Karpas-422 (cell line): ENCODE results near the gene FGR. TPM values are rescaled to one million over a fixed set of nuclear protein-coding genes. Genes with fewer than 3 reads are reported as not detected.
A peak's percentile ranks its signal among the peaks of the same experiment; 100 is the strongest.
"Not testable (repeated sequence)": the region's sequence is repeated elsewhere in the genome, so short reads cannot be mapped to it uniquely, and the experiment has no call there.

ENCODE experiments used
- DNase-seq: peaks from one replicate; pipeline ENCODE4 v3.0.0-alpha.2; 2015
- H2AFZ ChIP-seq: fragments of 200-600 bp; sonication (generic); 2 replicates; pipeline ENCODE4 v1.6.1; 2014; ENCODE audit warnings: antibody characterized with exemption, low read length, mixed read lengths
- H3K27ac ChIP-seq: fragments of 200-600 bp; sonication (generic); 2 replicates; pipeline ENCODE4 v1.5.1; 2014; ENCODE audit warnings: mild to moderate bottlenecking, low read length, moderate library complexity
- H3K27me3 ChIP-seq: fragments of 200-600 bp; sonication (generic); 2 replicates; pipeline ENCODE4 v1.6.1; 2014; ENCODE audit warnings: low read length, mixed read lengths
- H3K36me3 ChIP-seq: fragments of 200-600 bp; sonication (generic); 2 replicates; pipeline ENCODE4 v1.6.1; 2014; ENCODE audit warnings: low read length, mixed read lengths; ENCODE audit not compliant: insufficient read depth
- H3K4me1 ChIP-seq: fragments of 200-600 bp; sonication (generic); 2 replicates; pipeline ENCODE4 v1.6.1; 2014; ENCODE audit warnings: mild to moderate bottlenecking, low read length, mixed read lengths
- H3K4me2 ChIP-seq: fragments of 200-600 bp; sonication (generic); 2 replicates; pipeline ENCODE4 v1.6.1; 2014; ENCODE audit warnings: low read length, low read depth, mild to moderate bottlenecking; ENCODE audit not compliant: poor library complexity, severe bottlenecking
- H3K4me3 ChIP-seq: fragments of 200-600 bp; sonication (generic); 2 replicates; pipeline ENCODE4 v1.5.1; 2014; ENCODE audit warnings: mild to moderate bottlenecking, antibody characterized with exemption, low read length, mixed read lengths
- H3K79me2 ChIP-seq: fragments of 200-600 bp; sonication (generic); 2 replicates; pipeline ENCODE4 v1.6.1; 2014; ENCODE audit warnings: mild to moderate bottlenecking, low read length, mixed read lengths
- H3K9ac ChIP-seq: fragments of 200-600 bp; sonication (generic); 2 replicates; pipeline ENCODE4 v1.6.0; 2014; ENCODE audit warnings: low read length
- H3K9me2 ChIP-seq: fragments of 200-600 bp; sonication (generic), shearing (Covaris generic); replicated peaks from 2 replicates; pipeline ENCODE4 v1.6.0; 2014; ENCODE audit warnings: mild to moderate bottlenecking, low read length, moderate library complexity; ENCODE audit not compliant: insufficient read depth
- H3K9me3 ChIP-seq: fragments of 300-700, 200-600 bp; sonication (generic); 2 replicates; pipeline ENCODE4 v1.6.1; 2014; ENCODE audit warnings: low read length, mixed read lengths
- H4K20me1 ChIP-seq: fragments of 200-600 bp; sonication (generic); 2 replicates; pipeline ENCODE4 v1.6.1; 2014; ENCODE audit warnings: mild to moderate bottlenecking, antibody characterized with exemption, low read length, low read depth; ENCODE audit not compliant: insufficient read depth
- total RNA-seq: library from RNA; depleted of rRNA; stranded (reverse); fragments of >200 nt; shearing (Covaris generic); gene quantifications from 2 replicates; pipeline ENCODE4 v1.2.3, GENCODE V29; 2014; ENCODE audit warnings: low replicate concordance; rRNA removed

FGR gene
- total RNA-seq, result 3.0 and 5.6 TPM in 2 replicates

DNA sequence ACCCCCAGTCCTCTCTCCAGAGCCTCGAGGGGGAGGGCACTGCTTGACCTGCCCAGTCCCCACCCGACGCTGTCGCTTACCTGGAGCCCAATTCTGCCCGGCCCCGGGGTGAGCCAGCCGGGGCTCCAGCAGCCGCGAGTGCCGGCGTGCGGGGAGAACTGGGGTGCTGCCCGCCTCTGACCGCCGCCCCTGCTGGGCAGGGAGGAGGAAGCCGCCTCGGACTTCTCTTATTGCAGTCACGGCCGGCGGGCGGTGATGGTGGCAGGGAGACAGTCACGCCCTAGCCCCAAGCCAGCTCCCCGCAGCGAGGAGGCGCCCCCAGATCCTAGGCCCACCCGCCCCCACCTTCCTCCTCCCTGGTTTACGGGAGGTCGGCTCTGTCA lies at the start of gene FGR:
Gene FGR (minus strand): TSS at position 201 of the 383 bp plus-strand sequence. CDS start 11,269 bp downstream, outside the sequence.
- no peaks in the 10 kb centered on the region for H3K9me2 ChIP-seq
- H3K4me2 ChIP-seq, result peak within 1 kb of the TSS; percentile 45
- H3K9ac ChIP-seq, result peak within 1 kb of the TSS; percentile 28; the same call in 1 of the 2 replicates
- H3K4me3 ChIP-seq, result peak within 1 kb of the TSS; percentile 28; the same call in 1 of the 2 replicates
- no peaks in the 10 kb centered on the region for H3K36me3 ChIP-seq
- no peak within 1 kb of the TSS for H3K27ac ChIP-seq
- no peaks in the 10 kb centered on the region for H4K20me1 ChIP-seq
- DNase-seq, result no peak
- H3K79me2 ChIP-seq, result no peaks in the 10 kb centered on the region
- no peaks in the 10 kb centered on the region for H3K9me3 ChIP-seq
- H2AFZ ChIP-seq, result no peak within 1 kb of the TSS
- peaks cover 46% of the 10 kb centered on the region for H3K4me1 ChIP-seq
- H3K27me3 ChIP-seq, result no peaks in the 10 kb centered on the region

DNA sequence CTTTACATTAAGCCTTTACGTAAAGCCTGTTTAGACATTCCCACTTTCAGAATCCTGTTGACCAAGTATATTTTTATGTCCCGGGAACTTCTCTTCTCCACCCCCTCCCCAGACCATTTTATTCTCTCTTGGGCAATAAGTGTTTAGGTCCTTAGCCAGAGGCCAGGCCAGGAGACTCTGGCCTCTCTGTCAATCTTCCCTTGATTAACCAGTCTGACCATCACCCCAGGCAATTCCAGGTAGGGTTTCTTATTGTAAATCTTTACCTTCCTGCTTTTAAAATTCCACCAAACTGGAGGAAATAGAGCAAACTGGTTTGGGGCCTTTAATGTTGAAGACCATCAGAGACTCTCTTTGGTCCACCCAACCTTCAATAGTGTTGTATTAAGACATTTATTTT lies 49.2 kb upstream of the FGR start:
- Histone ChIP-seq H3K9me3 (no peaks in the 10 kb centered on the region), H2AFZ (no peak overlapping the region), H3K27me3 (no peaks in the 10 kb centered on the region), H3K9me2 (no peaks in the 10 kb centered on the region), H3K36me3 (no peaks in the 10 kb centered on the region), H3K27ac (no peak overlapping the region), H4K20me1 (no peaks in the 10 kb centered on the region), H3K4me2 (no peak overlapping the region), H3K9ac (no peak overlapping the region), H3K4me1 (no peaks in the 10 kb centered on the region), H3K79me2 (no peaks in the 10 kb centered on the region), H3K4me3 (no peak overlapping the region)
- DNase-seq, result no peak

DNA sequence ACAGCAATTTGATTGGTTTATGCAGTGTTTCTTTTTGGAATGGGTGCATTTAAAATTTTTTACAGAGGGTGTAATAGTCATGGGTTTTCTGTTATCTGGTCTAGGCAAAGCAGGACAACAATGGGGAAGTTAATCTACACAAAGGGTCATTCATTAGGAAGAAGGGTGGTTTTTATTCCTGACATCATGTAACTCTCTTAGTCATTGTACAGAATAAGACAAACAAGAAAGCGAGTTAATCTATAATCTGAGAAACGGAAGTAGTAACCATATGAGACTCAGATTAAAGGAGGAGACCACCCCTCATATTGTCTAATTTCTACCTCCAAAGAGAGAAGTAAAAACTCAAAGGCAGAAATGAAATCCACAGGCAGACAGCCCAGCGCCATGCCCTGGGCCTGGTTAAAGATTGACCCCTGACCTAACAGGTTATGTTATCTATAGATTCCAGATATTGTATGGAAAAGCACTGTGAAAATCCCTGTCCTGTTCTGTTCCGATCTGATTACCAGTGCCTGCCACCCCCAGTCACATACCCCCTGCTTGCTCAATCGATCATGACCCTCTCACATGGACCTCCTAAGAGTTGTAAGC lies 47.5 kb upstream of the FGR start:
- no peak overlapping the region for H2AFZ ChIP-seq
- no peaks in the 10 kb centered on the region for H3K36me3 ChIP-seq
- no peak overlapping the region for H3K4me3 ChIP-seq
- H4K20me1 ChIP-seq, result no peaks in the 10 kb centered on the region
- no peaks in the 10 kb centered on the region for H3K9me2 ChIP-seq
- no peaks in the 10 kb centered on the region for H3K79me2 ChIP-seq
- no peak overlapping the region for H3K4me2 ChIP-seq
- H3K27me3 ChIP-seq, result no peaks in the 10 kb centered on the region
- no peak overlapping the region for H3K9ac ChIP-seq
- no peaks in the 10 kb centered on the region for H3K4me1 ChIP-seq
- no peaks in the 10 kb centered on the region for H3K9me3 ChIP-seq
- no peak for DNase-seq
- no peak overlapping the region for H3K27ac ChIP-seq

DNA sequence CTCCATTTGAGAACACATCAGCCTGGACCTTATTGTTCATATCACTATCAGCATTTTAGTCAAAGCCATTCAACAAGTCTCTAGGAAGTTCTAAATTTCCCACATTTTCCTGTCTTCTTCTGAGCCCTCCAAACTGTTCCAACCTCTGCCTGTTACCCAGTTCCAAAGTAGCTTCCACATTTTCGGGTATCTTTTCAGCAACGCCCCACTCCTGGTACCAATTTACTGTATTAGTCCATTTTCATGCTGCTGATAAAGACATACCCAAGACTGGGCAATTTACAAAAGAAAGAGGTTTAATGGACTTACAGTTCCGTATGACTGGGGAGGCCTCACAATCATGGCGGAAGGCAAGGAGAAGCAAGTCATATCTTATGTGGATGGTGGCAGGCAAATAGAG lies 46.6 kb upstream of the FGR start:
- H4K20me1 ChIP-seq, H3K9ac ChIP-seq, H3K4me2 ChIP-seq, H3K79me2 ChIP-seq, H3K9me3 ChIP-seq, H3K36me3 ChIP-seq, DNase-seq, H3K9me2 ChIP-seq, H3K4me3 ChIP-seq, H2AFZ ChIP-seq, H3K4me1 ChIP-seq, H3K27me3 ChIP-seq, H3K27ac ChIP-seq: not testable (repeated sequence)

DNA sequence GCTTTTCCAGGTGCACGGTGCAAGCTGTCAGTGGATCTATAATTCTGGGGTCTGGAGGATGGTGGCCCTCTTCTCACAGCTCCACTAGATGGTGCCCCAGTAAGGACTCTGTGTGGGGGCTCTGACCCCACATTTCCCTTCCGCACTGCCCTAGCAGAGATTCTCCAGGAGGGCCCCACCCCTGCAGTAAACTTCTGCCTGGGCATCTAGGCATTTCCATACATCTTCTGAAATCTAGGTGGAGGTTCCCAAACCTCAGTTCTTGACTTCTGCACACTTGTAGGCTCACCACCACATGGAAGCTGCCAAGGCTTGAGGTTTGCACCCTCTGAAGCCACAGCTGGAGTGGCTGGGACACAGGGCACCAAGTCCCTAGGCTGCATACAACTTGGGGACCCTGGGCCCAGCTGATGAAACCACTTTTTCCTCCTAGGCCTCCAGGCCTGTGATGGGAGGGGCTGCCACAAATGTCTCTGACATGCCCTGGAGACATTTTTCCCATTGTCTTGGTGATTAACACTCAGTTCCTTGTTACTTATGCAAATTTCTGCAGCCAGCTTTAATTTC lies 45.3 kb upstream of the FGR start:
- H3K4me2 ChIP-seq, H2AFZ ChIP-seq, H3K9me2 ChIP-seq, DNase-seq, H3K4me1 ChIP-seq, H3K79me2 ChIP-seq, H3K4me3 ChIP-seq, H3K36me3 ChIP-seq, H3K9ac ChIP-seq, H3K27ac ChIP-seq, H3K27me3 ChIP-seq, H4K20me1 ChIP-seq, H3K9me3 ChIP-seq: not testable (repeated sequence)

DNA sequence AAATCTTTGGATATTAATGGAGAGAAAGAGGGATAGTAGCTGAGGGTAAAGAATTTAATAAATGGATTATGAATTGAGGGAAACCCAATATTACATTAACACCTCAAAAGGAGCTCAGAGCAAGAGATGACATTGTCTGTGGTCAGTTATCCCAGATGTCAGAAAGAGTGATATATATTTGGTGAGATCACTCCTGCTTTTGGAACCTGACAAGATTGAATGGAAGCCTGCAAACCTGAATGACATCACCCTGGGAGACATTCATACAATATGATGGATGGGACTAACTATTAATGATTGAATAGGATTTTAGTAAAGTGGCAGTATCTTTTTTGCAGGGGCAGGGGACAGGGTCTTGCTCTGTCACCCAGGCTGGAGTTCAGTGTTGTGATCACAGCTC lies 43.8 kb upstream of the FGR start:
- Histone ChIP-seq H3K27ac (no peak overlapping the region), H3K9me3 (no peaks in the 10 kb centered on the region), H3K4me2 (no peak overlapping the region), H3K9ac (no peak overlapping the region), H3K4me1 (no peaks in the 10 kb centered on the region), H3K4me3 (no peak overlapping the region), H3K79me2 (no peaks in the 10 kb centered on the region), H4K20me1 (no peaks in the 10 kb centered on the region), H3K27me3 (no peaks in the 10 kb centered on the region), H3K36me3 (no peaks in the 10 kb centered on the region), H2AFZ (no peak overlapping the region), H3K9me2 (no peaks in the 10 kb centered on the region)
- DNase-seq, result no peak

DNA sequence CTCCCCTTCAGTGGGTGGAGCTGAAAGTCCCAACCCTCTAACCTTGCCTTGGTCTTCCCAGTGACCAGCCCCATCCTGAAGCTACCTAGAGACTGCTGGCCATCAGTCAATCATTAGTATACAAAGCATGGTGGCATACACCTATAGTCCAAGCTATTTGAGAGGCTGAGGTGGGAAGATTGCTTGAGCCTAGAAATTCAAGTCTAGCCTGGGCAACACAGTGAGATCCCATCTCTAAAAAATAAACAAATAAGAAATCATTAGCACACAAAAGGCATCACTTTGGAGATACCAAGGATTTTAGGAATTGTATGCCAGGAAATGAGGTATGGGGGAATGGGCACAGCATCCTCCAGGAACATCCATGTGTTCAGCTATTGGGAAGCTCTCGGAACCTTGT lies 41.4 kb upstream of the FGR start:
- Histone ChIP-seq H4K20me1 (no peaks in the 10 kb centered on the region), H3K27ac (no peak overlapping the region), H3K4me3 (no peak overlapping the region), H2AFZ (no peak overlapping the region), H3K79me2 (no peaks in the 10 kb centered on the region), H3K9ac (no peak overlapping the region), H3K9me3 (no peaks in the 10 kb centered on the region), H3K27me3 (no peaks in the 10 kb centered on the region), H3K9me2 (no peaks in the 10 kb centered on the region), H3K36me3 (no peaks in the 10 kb centered on the region), H3K4me2 (no peak overlapping the region), H3K4me1 (peaks cover 18% of the 10 kb centered on the region)
- DNase-seq, result no peak

DNA sequence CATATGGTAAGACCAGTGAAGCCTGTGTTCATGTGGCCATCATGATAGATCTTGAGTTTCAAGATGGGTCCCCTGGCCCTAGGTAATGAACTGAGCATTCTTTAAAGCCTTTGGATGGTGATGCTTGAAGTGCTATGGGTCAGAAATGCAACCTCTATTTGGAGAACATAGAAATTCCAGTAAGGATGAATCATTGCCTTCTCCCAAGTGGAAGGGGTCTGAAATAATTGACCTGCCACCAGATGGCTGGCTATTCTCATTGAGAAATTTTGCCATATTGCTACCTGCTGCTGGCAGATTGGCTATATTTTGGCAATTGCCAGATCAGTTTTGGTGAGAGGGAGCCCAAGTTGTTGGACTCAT lies 37.7 kb upstream of the FGR start:
- Histone ChIP-seq H3K27me3 (no peaks in the 10 kb centered on the region), H4K20me1 (no peaks in the 10 kb centered on the region), H3K4me1 (peaks cover 22% of the 10 kb centered on the region), H3K79me2 (no peaks in the 10 kb centered on the region), H2AFZ (peak overlapping the region; percentile 94), H3K9me2 (no peaks in the 10 kb centered on the region), H3K36me3 (no peaks in the 10 kb centered on the region), H3K9ac (peak overlapping the region; percentile 76), H3K9me3 (no peaks in the 10 kb centered on the region), H3K4me2 (peak overlapping the region; percentile 83), H3K4me3 (peak overlapping the region; percentile 74), H3K27ac (peak overlapping the region; percentile 49)
- DNase-seq, result no peak
